ENCODE results near the gene RAD18. TPM values are rescaled to one million over a fixed set of nuclear protein-coding genes. Genes with fewer than 3 reads are reported as not detected.
A peak's percentile ranks its signal among the peaks of the same experiment; 100 is the strongest.

Gene RAD18
- total RNA-seq, 3 donors from 2014 or later, result 8.6 to 26.3 (median 13.4) TPM

- Histone ChIP-seq H3K36me3 (no peaks in the 10 kb centered on the region), H3K27me3 (peaks cover 0 to 2% of the 10 kb centered on the region in 2 donors), H3K4me1 (no peaks in the 10 kb centered on the region), H3K9me3 (peaks cover 0 to 10% of the 10 kb centered on the region in 2 donors), H3K27ac (peak overlapping the region in 1 of 2 donors; percentile 66), H3K4me3 (no peak overlapping the region)
- intact Hi-C loops (cut with DNase I; ENCODE audit: low total_unique reads), result loop anchor here (10.0 kb wide), 1 partner anchor 324 kb away; no protein-coding TSS in a partner anchor
- TF ChIP-seq POLR2AphosphoS5 (IDR thresholded peaks at IDR 0.05), result no peak
- no peak for TF ChIP-seq CTCF (IDR thresholded peaks at IDR 0.05)
- TF ChIP-seq POLR2A (IDR thresholded peaks at IDR 0.05), result no peak
- no peak for DNase-seq (ENCODE audit: low spot score in 2 of 2)
Observed at GRCh38 chr3:8980756-8981257, 17.5 kb upstream of the RAD18 start.

- Histone ChIP-seq H3K27ac (no peak overlapping the region), H3K36me3 (no peaks in the 10 kb centered on the region), H3K27me3 (peaks cover 0 to 6% of the 10 kb centered on the region in 2 donors), H3K4me3 (no peak overlapping the region), H3K9me3 (peaks cover 0 to 10% of the 10 kb centered on the region in 2 donors), H3K4me1 (no peaks in the 10 kb centered on the region)
- intact Hi-C loops (cut with DNase I; ENCODE audit: low total_unique reads), result no loop called here
- TF ChIP-seq POLR2AphosphoS5 (IDR thresholded peaks at IDR 0.05), result no peak
- TF ChIP-seq CTCF (IDR thresholded peaks at IDR 0.05), result no peak
- no peak for TF ChIP-seq POLR2A (IDR thresholded peaks at IDR 0.05)
- no peak for DNase-seq (ENCODE audit: low spot score in 2 of 2)
Observed at GRCh38 chr3:8979262-8979661, 16.0 kb upstream of the RAD18 start.

- no peak overlapping the region for H3K27ac ChIP-seq
- no peak overlapping the region for H3K4me3 ChIP-seq
- H3K4me1 ChIP-seq, result no peaks in the 10 kb centered on the region
- H3K27me3 ChIP-seq, result peaks cover 0 to 6% of the 10 kb centered on the region in 2 donors
- intact Hi-C loops (cut with DNase I; ENCODE audit: low total_unique reads), result loop anchor here (1.0 kb wide), 1 partner anchor 24 kb away; no protein-coding TSS in a partner anchor
- no peaks in the 10 kb centered on the region for H3K36me3 ChIP-seq
- H3K9me3 ChIP-seq, result peaks cover 0 to 10% of the 10 kb centered on the region in 2 donors
- no peak for DNase-seq (ENCODE audit: low spot score in 2 of 2)
- TF ChIP-seq POLR2AphosphoS5 (IDR thresholded peaks at IDR 0.05) (no peak), POLR2A (IDR thresholded peaks at IDR 0.05) (no peak), CTCF (IDR thresholded peaks at IDR 0.05) (no peak)
Observed at GRCh38 chr3:8978551-8978950, 15.3 kb upstream of the RAD18 start.

DNA sequence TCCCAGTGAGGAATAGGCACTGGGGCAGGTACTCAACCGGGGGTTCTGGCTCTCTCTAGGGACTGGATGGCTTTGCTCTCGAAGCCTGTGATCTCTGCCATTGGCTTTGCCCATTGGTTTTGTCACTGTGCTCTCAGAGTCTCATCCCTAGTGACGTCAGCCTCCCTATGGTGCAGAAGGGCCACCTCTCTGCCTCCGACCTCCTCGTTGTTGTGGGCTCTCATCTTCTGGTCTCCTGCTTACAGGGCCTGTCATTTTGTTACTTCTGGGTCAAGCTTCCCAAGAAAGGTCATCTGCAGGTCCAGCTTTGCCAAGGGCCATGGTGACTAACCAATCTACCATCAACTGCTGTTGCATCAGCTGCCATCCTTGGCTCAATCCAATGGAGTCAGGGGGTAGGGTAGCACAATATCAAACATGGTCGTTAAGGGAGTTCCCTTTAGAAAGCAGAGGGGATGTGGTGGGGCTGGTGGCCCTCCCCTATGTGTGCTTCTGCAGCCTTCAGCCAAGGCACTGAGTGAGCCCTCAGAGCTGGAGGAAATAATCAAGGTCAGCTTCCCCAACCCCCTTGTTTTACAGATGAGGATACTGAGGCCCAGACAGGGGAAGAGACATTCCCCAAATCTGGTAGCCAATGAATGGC lies 13.4 kb upstream of the RAD18 start:
- intact Hi-C loops (cut with DNase I; ENCODE audit: low total_unique reads), result no loop called here
- Histone ChIP-seq H3K4me3 (no peak overlapping the region), H3K27me3 (peaks cover 0 to 6% of the 10 kb centered on the region in 2 donors), H3K4me1 (no peaks in the 10 kb centered on the region), H3K9me3 (peaks cover 0 to 10% of the 10 kb centered on the region in 2 donors), H3K27ac (no peak overlapping the region), H3K36me3 (no peaks in the 10 kb centered on the region)
- TF ChIP-seq CTCF (IDR thresholded peaks at IDR 0.05) (no peak), POLR2A (IDR thresholded peaks at IDR 0.05) (no peak), POLR2AphosphoS5 (IDR thresholded peaks at IDR 0.05) (no peak)
- no peak for DNase-seq (ENCODE audit: low spot score in 2 of 2)
